Activated T-helper 17 cell treated with anti-CD3 and anti-CD28 coated beads, Interleukin-2, amount 50 U/mL, for 72 hours (primary cell): ENCODE measurements around the gene MFSD2A. TPM values are rescaled to one million over a fixed set of nuclear protein-coding genes. Genes with fewer than 3 reads are reported as not detected.
"Not testable (repeated sequence)": the region's sequence is repeated elsewhere in the genome, so short reads cannot be mapped to it uniquely, and the experiment has no call there.

Experiments
- ATAC-seq: fragments of 150-1000 bp; cut with Tn5 transposase; replicated peaks from 2 replicates; pipeline ENCODE4 v1.10.0; 2021; ENCODE audit warnings: mild to moderate bottlenecking, moderate library complexity
- H3K27ac Mint-ChIP-seq: one replicate; pipeline ENCODE4 v1.8.0; 2022; ENCODE audit warnings: mixed read lengths
- H3K27me3 Mint-ChIP-seq: one replicate; pipeline ENCODE4 v1.8.0; 2022; ENCODE audit warnings: mixed read lengths
- H3K36me3 Mint-ChIP-seq: one replicate; pipeline ENCODE4 v1.8.0; 2022; ENCODE audit warnings: low read depth, mild to moderate bottlenecking, mixed read lengths
- H3K4me1 Mint-ChIP-seq: one replicate; pipeline ENCODE4 v1.8.0; 2022; ENCODE audit warnings: mixed read lengths
- H3K4me3 Mint-ChIP-seq: one replicate; pipeline ENCODE4 v1.8.0; 2022; ENCODE audit warnings: mild to moderate bottlenecking, mixed read lengths
- H3K9me3 Mint-ChIP-seq: one replicate; pipeline ENCODE4 v1.8.0; 2022; ENCODE audit warnings: mixed read lengths
- total RNA-seq, 2 donors: library from RNA; stranded (reverse); gene quantifications; one replicate each; pipeline ENCODE4 v1.2.3, GENCODE V29; 2022

Gene MFSD2A
- total RNA-seq, 2 donors from 2014 or later: 8.1 to 10.3 TPM

DNA sequence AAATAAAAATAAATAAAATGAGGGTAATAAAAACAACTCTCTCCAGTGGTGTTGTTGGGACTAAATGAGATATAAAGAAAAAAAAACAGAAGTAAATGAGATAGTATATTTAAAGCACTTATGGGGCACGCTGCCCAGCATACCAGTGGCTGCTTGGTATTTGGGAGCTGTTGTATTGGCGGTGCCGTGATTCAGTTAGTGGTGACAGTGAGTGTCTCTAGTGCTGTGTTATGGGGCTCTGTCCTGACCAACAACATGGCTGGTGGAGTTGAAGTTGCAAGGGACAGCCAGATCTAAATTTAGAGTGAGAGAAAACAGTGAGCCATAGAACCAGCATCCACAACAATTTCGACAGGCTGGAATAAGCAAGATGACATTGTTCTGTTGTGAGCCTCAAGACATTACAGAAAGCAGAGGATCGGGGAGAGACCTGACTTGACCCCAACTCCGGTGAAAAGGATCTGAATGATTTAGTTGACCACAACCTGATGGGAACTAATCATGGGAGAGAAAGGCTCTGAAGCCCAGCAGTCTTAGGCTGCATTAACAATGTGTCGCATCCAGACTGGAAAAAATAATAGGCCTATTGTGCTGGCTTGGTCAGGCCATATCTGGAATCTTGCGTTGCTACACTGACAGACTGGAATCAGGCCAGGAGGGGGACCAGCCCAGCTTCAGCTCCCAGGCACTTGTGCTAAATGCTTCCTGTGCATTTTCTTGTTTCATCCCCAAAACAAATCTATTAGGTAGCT lies 2.4 kb upstream of the MFSD2A start:
- no peaks in the 10 kb centered on the region for H3K9me3 Mint-ChIP-seq
- no peaks in the 10 kb centered on the region for H3K27me3 Mint-ChIP-seq
- peaks cover 10% of the 10 kb centered on the region for H3K4me1 Mint-ChIP-seq
- H3K27ac Mint-ChIP-seq: no peak overlapping the region
- no peak overlapping the region for H3K4me3 Mint-ChIP-seq
- no peak for ATAC-seq
- peaks cover 21% of the 10 kb centered on the region for H3K36me3 Mint-ChIP-seq

DNA sequence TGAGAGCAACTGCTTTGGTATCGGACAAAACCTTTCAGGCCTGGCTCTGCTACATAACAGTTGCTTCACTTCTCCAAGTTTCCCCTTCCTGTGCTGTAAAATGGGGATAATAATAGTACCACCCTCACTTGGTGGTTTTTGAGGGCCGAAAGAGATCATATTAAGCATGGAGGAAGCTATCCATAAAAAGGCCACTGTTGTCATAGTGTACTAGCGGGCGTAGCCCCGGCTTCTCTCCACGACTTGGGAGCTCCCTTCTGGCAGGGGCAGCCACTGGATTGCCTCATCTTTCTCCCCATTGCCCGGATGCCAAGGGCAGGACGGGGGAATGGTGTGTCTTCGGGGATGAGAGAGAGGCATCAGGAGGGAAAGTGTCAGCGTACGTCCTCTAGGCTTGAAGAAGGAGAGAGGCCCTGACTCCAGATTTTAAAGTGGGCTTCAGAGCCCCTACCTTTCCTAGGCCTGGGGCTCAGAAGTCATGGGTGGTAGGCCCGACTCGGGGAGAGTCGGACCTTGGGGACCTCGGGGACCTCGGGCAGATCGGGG lies 548 bp upstream of the MFSD2A start:
- Mint-ChIP-seq H3K27me3 (no peaks in the 10 kb centered on the region), H3K4me3 (peak overlapping the region; percentile 89), H3K4me1 (peaks cover 16% of the 10 kb centered on the region), H3K9me3 (no peaks in the 10 kb centered on the region), H3K27ac (no peak overlapping the region), H3K36me3 (peaks cover 40% of the 10 kb centered on the region)
- ATAC-seq: no peak

DNA sequence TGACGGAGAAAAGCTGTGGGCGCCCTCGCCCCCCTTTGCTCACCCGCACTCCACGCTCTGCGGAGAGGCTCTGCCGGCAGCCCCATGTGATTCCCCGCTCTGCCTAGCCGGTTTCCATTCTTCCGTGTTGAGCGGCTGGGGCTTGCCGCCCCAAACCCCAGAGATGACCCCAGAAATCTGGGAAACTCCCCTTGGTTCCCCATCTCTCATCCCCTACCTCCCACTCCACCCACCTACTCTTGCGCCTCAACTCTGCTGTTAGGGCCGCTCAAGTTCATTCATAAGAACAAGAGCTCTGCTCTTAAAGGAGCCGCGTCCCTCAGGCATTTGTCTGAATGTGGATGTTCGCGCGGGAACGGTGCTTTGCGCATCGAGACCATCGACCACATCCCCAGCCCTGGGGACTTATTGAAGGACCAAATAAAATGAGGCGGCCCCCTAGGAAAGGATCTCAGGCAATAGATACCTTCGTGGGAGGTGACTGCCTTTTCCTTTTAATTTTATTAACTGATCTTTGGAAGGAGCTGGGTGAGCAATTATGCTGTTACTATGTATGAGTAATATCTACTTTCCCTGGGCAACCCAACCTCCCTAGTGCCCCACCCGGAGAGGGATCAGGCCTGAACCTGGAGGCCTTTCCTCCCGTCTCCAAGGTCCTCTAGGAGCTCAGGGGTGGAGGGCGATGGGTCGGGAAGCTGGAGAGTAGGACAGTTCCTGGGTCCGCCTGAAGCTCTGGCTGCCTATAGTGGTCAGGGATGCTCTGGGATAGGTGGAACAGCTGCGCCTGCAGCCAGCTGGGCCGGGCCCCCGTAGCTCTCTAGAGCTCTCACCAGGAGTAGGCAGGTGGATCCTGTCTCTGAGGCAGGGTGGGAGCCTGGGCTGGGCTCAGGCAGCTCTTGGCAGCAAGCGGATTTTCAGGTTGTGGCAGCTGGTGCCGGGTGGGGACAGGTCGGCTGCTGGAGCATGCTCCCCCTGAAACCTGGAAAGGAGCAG lies 898 bp downstream of the MFSD2A start:
- H3K4me3 Mint-ChIP-seq: peak overlapping the region; percentile 89

DNA sequence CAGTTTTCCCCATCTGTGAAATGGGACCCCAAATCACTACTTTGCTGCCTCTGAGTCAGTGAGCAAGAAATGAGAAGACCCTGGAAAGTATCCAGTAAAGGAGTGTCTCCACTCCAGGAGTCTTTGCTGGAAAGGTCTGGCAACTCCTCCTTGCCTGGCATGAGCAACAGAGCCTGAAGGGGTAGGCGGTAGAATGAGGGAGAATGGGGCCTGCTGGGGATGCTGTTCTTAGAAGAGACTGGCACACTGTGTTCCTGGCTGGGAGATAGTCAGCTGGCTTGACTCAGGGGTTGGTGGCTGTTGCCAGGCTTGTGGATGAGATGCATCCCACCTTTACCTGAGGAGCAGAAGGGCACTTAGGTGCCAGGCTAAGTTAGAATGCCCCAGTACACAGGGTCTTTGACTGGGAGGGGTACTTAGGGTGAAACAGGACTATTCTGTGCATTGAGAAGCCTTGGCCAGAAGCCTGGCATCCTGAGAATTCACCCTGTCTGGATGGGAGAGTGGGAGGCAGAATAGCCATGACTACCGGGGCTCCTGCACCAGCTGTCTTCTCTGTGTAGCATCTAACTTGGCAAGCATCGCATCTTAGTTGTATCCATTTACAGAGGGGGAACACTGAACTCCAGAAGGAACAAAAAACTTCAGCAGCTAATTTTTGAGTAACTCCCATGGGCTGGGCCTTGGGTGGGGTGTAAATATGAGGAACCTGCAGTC lies 2.5 kb downstream of the MFSD2A start:
- Mint-ChIP-seq H3K36me3 (peaks cover 68% of the 10 kb centered on the region), H3K4me1 (peaks cover 16% of the 10 kb centered on the region)

More for the DNA sequence above, 898 bp downstream of the MFSD2A start:
- Mint-ChIP-seq H3K36me3 (peaks cover 52% of the 10 kb centered on the region), H3K4me1 (peaks cover 16% of the 10 kb centered on the region), H3K27ac (peak overlapping the region; percentile 87), H3K9me3 (no peaks in the 10 kb centered on the region), H3K27me3 (no peaks in the 10 kb centered on the region)
- peak; percentile 75 for ATAC-seq

DNA sequence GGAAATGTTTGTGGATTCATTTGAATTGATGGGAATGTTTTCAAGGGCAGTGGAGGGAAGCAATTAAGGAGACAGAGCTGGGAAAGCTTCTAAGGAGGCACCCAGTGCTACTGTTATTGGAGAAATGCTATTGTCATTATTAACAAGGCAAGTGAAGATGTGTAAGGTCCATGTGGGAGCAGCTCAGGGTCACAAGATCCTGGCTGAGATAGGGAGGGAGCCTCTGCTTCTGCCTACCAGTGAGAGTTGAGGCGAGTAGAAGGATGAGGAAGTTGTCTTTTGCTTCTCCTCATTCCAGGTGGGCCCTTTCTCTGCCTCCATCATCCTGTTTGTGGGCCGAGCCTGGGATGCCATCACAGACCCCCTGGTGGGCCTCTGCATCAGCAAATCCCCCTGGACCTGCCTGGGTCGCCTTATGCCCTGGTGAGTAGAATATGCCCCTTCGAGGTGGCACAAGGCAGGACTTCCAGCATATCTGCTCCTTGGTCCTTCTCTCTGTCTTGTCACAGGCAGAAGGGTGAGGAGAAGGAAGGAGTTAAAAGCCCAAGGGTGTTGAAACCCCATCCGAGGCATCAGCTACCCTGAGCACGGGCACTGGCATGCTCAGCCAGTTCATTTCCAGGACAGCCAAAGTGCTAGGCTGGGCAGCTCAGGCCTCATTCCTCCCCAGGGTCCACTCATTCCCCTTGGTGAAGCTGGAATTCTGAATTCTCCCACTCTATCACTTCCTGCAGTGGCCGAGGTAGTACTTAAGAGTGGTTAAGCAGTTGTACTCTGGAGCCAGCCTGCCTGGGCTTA lies 3.7 kb downstream of the MFSD2A start:
- no peak for ATAC-seq
- Mint-ChIP-seq H3K4me1 (peaks cover 16% of the 10 kb centered on the region), H3K36me3 (peaks cover 79% of the 10 kb centered on the region), H3K27me3 (no peaks in the 10 kb centered on the region), H3K9me3 (no peaks in the 10 kb centered on the region), H3K4me3 (no peak overlapping the region), H3K27ac (no peak overlapping the region)

More for the DNA sequence above, 2.5 kb downstream of the MFSD2A start:
- Mint-ChIP-seq H3K27ac (no peak overlapping the region), H3K27me3 (no peaks in the 10 kb centered on the region), H3K4me3 (peak overlapping the region; percentile 89), H3K9me3 (no peaks in the 10 kb centered on the region)
- no peak for ATAC-seq

DNA sequence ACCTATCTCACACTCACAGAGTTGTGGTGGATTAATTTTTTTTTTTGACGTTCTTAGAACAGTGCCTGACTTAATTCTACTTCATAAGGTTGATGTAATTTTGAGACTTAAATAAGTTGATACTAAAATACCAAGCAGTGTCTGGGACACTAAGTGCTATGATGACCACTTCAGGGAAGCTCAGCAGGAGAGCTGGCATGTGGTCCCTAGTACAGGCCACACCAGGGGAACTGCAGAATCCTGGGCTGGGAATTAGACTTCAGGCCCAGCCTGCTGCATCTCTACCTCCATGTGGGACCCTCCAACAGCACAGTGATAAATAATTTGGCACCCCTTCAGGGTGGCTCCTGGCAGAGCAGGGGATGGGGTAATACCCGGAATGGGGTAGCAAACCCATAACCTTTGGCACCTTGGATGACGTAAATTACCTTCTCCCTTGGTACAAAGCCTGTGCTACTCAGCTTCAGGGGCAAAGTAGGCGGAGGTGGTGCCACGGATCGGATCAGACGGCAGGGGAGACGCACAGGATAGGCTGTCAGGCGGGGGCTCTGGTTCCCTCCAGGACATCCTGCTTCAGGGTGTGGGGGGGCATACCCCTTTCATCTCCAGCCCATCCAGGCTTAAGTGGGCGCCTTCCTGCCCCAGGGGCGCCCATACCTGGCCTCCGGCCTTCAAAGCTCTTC lies 4.8 kb downstream of the MFSD2A start:
- no peak for ATAC-seq
- Mint-ChIP-seq H3K4me1 (peaks cover 16% of the 10 kb centered on the region), H3K9me3 (no peaks in the 10 kb centered on the region), H3K4me3 (no peak overlapping the region), H3K27ac (peak overlapping the region; percentile 52), H3K27me3 (no peaks in the 10 kb centered on the region), H3K36me3 (peaks cover 91% of the 10 kb centered on the region)

DNA sequence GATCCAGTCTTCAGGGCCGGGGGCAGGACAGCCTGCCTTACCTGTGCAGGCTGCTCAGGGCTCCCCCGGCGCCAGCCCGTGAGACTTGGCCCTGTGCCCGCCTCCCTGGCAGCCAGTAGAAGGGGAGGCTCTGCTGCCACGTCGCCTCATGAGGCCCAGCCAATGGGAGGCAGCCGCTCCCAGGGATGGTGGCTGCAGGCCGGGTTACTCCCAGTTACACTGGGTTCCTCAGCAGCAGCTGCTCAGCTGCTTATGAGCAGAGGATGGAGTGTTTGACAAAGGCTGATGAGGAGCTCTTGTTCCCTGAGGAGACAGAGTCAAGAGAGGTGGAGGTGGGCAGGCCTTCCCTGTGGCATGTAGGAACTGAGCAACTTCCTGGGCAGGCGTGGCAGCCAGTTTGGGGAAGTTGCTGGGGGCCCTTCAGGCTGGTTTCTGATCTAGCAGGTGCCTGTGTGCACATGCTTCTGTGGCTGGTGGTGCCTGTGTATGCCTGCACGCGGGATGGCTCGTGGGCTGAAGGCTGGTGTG lies 5.5 kb downstream of the MFSD2A start:
- Mint-ChIP-seq H3K36me3 (peaks cover 98% of the 10 kb centered on the region), H3K27me3 (no peaks in the 10 kb centered on the region), H3K4me3 (no peak overlapping the region), H3K27ac (no peak overlapping the region), H3K4me1 (peaks cover 16% of the 10 kb centered on the region), H3K9me3 (no peaks in the 10 kb centered on the region)
- ATAC-seq: no peak

DNA sequence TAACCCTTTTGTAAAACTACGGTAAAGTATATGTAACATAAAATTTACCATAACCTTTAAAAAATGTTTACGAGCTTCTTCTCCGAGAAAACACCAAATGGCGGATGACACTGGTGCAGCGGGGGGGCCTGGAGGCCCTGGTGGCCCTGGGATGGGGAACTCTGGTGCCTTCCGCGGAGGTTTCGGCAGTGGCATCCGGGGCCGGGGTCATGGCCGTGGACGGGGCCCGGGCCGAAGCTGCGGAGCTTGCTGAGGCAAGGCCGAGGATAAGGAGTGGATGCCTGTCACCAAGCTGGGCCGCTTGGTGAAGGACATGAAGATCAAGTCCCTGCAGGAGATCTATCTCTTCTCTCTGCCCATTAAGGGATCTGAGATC lies 7.5 kb downstream of the MFSD2A start:
- peaks cover 11% of the 10 kb centered on the region for H3K4me1 Mint-ChIP-seq
- no peak overlapping the region for H3K27ac Mint-ChIP-seq
- ATAC-seq: no peak
- peaks cover 98% of the 10 kb centered on the region for H3K36me3 Mint-ChIP-seq
- H3K4me3 Mint-ChIP-seq: no peak overlapping the region
- H3K9me3 Mint-ChIP-seq: no peaks in the 10 kb centered on the region
- no peaks in the 10 kb centered on the region for H3K27me3 Mint-ChIP-seq

DNA sequence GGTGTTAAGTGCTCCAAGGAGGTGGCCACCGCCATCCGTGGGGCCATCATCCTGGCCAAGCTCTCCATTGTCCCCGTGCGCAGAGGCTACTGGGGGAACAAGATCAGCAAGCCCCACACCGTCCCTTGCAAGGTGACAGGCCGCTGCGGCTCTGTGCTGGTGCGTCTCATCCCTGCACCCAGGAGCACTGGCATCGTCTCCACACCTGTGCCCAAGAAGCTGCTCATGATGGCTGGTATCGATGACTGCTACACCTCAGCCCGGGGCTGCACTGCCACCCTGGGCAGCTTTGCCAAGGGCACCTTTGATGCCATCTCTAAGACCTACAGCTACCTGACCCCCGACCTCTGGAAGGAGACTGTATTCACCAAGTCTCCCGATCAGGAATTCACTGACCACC lies 8.0 kb downstream of the MFSD2A start:
- not testable (repeated sequence) for H3K4me3 Mint-ChIP-seq, H3K27ac Mint-ChIP-seq, H3K9me3 Mint-ChIP-seq, H3K27me3 Mint-ChIP-seq, ATAC-seq, H3K4me1 Mint-ChIP-seq
- H3K36me3 Mint-ChIP-seq: peaks cover 98% of the 10 kb centered on the region

DNA sequence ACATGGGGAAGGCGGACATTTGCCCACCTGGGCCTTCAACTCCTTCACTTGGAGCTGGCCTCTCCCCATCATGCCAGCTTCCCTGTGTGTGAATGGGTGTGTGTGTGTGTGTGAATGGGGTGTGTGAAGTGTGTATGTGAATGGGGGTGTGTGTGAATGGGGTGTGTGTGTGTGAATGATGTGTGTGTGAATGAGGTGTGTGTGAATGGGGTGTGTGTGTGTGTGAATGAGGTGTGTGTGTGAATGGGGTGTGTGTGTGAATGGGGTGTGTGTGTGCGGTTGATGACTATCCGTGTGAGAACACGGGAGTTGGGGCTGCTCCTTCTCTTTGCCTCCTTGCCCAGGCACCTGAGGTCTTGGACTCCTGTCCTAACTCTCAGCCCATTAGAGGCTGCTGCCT lies 9.6 kb downstream of the MFSD2A start:
- Mint-ChIP-seq H3K4me3 (no peak overlapping the region), H3K36me3 (peaks cover 98% of the 10 kb centered on the region), H3K27ac (no peak overlapping the region), H3K9me3 (no peaks in the 10 kb centered on the region), H3K27me3 (no peaks in the 10 kb centered on the region), H3K4me1 (peaks cover 3% of the 10 kb centered on the region)
- no peak for ATAC-seq

DNA sequence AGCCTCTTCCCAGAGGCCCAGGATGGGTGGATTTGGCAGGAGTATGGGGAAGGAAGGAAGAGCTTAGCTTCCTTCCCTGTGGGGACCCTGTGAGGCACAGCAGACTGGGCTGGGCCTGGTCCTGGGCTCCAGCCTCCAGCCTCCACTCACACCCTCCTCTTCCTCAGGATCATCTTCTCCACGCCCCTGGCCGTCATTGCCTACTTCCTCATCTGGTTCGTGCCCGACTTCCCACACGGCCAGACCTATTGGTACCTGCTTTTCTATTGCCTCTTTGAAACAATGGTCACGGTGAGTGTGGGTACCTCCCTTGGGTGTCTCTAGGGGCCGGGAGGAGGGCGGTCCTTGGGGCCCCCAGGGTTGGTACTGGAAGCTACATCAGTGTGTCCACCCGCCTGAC lies 10.1 kb downstream of the MFSD2A start:
- H3K36me3 Mint-ChIP-seq: peaks cover 98% of the 10 kb centered on the region
- no peaks in the 10 kb centered on the region for H3K27me3 Mint-ChIP-seq
- no peaks in the 10 kb centered on the region for H3K9me3 Mint-ChIP-seq
- H3K4me3 Mint-ChIP-seq: no peak overlapping the region
- no peak overlapping the region for H3K27ac Mint-ChIP-seq
- ATAC-seq: no peak
- H3K4me1 Mint-ChIP-seq: peaks cover 3% of the 10 kb centered on the region

DNA sequence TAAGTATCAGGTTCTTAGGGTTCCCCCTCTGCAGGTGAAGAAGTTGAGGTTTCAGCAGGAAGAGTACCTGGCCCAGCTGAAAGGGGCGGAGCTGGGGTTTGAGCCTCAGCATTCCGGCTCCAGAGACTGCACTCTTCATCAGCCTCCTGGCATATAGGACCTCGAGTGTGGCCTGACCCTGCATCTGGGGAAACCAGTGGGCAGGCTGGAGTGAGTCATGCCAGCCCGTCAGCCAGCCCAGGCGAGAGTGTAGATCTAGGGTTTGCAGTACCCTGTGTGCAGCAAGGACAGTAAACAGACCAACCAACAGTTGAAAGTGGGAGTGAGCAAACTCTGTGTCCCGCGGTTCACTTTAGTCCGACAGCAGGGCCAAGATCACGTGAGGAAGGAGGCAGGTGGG lies 14.1 kb downstream of the MFSD2A start:
- ATAC-seq: no peak
- Mint-ChIP-seq H3K27ac (no peak overlapping the region), H3K9me3 (no peaks in the 10 kb centered on the region), H3K36me3 (peaks cover 73% of the 10 kb centered on the region), H3K4me3 (no peak overlapping the region), H3K4me1 (peaks cover 9% of the 10 kb centered on the region), H3K27me3 (no peaks in the 10 kb centered on the region)
